Endometrium (tissue), 2 donors: ENCODE data around the gene AMN.

Experiments
- FAIRE-seq: peaks from 2 replicates; lab custom pipeline; 2012; peaks lifted over from hg19 to GRCh38; lab: Jason Lieb, UNC
- donor health status: control.
- donor health status: control.

AMN gene

GRCh38 chr14:102927878-102928411, 5.5 kb downstream of the AMN start:
- no peak for FAIRE-seq

DNA sequence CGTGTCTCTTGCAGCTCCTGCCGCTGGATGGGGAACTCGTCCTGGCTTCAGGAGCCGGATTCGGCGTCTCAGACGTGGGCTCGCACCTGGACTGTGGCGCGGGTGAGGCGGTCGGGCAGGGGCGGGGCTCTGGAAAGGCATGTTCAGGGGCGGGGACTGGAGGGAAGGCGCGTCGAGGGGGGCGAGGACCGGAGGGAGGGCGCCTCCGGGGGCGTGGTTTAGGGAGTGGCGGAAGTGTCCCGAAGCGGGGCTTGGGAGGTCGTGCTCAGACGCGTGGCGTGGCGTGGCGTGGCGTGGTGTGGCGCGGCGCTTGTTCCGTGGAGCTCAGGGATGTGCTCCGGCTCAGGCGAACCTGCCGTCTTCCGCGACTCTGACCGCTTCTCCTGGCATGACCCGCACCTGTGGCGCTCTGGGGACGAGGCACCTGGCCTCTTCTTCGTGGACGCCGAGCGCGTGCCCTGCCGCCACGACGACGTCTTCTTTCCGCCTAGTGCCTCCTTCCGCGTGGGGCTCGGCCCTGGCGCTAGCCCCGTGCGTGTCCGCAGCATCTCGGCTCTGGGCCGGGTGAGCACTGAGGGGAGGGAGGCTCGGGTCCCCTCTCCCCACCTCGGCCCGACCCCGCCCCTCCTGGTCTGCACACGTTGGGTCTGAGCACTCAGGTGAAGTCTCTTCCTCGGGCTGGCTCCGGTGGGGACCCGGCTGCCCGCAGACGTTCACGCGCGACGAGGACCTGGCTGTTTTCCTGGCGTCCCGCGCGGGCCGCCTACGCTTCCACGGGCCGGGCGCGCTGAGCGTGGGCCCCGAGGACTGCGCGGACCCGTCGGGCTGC, 6.2 kb downstream of the AMN start:
- FAIRE-seq, result no peak

DNA sequence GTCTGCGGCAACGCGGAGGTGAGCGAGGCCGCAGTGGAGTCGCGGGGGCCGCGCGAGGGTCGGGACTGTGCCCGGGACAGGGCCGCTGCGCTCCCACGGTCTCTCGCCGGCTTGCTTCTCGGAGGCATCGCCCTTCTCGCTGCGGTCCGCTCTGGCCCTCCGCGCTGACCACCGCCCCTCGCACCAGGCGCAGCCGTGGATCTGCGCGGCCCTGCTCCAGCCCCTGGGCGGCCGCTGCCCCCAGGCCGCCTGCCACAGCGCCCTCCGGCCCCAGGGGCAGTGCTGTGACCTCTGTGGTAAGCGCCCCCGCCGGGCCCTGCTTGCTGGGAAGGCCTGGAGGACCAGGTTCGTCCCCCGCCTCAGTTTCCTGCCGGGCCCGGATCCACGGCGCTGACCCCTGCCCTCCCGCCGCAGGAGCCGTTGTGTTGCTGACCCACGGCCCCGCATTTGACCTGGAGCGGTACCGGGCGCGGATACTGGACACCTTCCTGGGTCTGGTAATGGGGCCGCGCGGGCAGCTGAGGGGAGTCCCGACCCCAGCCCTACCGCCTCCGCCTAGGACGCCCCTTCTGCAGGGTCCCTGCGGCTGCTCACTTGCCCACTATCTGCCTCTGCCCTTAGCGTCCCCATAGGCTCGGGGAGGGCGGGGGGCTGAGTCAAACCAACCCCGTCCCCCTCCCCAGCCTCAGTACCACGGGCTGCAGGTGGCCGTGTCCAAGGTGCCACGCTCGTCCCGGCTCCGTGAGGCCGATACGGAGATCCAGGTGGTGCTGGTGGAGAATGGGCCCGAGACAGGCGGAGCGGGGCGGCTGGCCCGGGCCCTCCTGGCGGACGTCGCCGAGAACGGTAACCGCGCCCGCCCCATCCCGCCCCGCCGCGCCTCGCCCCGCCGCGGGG, 7.0 kb downstream of the AMN start:
- FAIRE-seq, result no peak

DNA sequence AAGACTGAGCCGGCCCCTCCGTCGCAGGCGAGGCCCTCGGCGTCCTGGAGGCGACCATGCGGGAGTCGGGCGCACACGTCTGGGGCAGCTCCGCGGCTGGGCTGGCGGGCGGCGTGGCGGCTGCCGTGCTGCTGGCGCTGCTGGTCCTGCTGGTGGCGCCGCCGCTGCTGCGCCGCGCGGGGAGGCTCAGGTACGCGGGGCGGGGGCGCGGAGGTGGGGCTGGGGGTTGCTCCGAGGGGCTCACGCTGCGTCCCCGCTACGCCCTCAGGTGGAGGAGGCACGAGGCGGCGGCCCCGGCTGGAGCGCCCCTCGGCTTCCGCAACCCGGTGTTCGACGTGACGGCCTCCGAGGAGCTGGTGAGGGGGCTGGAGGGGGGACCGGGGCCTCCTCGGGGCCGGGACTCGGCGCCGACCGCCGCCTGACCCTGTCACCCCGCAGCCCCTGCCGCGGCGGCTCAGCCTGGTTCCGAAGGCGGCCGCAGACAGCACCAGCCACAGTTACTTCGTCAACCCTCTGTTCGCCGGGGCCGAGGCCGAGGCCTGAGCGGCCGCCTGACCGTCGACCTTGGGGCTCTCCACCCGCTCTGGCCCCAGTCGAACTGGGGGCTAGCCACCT, 7.8 kb downstream of the AMN start:
- FAIRE-seq, result no peak

DNA sequence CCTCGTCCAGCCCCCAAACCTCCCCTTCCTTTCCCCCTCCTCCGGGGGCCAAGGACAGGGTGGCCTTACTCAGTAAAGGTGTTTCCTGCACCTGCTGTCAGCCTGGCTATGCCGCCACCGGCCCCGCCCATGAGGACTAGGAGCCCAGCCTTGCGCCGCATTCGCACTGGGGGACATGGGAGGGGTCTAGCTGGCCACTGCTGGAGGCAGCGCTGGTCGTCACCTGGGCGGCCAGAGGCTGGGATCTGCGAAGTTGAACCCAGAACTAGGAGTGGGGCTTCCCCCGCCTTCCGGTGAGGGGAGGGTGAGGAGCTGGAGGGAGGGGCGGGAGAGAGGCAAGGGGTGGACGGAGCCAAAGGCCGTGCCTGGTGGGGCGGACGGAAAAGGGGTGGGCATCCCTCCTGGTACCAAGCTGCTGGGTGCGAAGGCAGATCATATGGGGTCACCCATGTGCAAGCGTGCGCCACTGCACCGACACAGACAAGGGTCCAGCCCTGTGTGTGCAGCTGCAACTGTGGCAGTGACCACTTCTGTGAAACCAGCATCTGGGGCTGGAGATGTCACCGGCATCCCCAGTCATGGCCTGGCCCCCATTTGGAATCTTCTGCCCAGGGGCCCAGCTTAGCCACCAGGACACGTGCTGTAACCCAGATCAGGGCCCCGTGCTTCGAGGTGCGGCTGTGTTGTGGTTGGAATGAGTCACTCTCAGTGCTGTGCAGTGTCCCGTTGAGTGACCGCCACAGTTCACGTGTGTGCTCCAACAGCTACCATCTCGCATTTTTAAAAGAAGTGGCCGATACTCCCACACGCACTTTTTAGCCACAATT, 8.5 kb downstream of the AMN start:
- no peak for FAIRE-seq

DNA sequence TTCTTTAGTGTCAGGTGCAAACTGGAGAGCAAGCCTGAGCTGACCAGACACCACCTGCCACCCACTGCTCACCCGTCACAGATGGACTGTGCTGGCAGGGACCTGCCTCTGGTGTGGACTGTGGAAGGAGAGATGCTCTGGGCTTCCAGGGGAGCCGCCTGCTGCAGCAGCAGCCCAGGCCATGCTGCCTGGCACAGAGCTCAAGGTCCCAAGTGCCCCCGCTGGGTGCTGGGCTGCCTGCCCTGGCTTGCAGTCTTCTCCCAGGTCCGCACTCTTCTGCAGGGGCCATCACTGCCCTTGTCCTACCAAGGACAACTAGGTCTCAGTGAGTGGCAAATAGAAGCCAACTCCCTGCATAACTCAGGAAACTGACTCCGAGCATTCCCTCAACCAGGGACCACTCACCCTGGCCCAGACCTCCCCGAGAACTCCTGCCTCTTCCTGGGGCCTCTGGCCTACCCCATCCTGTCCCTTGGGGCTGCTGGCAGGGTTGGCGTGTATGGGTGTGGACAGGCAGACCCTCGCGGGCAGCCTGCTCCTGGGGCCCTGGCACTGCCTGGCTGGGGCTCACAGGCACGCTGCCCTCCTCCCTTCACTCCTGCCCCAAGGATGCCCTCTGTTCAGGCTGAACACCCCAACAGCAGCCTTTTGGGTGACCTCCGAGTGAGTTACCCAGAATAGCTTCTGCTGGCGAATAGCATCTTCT, 9.3 kb downstream of the AMN start:
- FAIRE-seq, result no peak

- no peak for FAIRE-seq
Observed at GRCh38 chr14:102932484-102933248, 10.2 kb downstream of the AMN start.

DNA sequence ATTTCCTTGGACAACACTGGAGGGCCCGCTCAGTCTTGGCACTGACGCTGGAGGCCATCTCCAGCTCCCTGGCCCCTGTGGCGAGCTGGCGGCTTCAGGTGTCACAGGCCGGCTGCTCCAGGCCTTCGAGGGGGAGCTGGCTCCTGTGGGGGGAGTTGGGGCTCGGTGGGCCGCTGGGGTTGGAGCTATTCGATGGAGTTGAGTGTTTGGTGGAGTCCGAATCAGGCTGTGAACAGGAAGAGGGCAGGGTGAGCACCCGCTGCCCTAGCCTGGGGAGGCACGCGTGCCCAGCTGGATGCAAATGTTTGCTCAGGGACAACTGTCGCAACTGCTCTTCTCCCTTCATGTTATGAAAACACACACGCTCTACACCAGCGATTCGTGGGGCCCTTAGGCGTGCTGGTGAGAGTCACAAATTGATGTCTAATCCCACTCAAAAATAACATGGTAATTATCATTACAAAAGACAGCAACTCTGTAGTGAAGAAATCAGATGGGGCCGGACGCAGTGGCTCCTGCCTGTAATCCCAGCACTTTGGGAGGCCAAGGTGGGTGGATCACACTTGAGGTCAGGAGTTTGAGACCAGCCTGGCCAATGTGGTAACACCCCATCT, 11.3 kb downstream of the AMN start:
- no peak for FAIRE-seq

GRCh38 chr14:102935756-102936155, 13.3 kb downstream of the AMN start:
- no peak for FAIRE-seq

- FAIRE-seq, result no peak
Observed at GRCh38 chr14:102937331-102938175, 15.1 kb downstream of the AMN start.

- no peak for FAIRE-seq
Observed at GRCh38 chr14:102938191-102938590, 15.7 kb downstream of the AMN start.

GRCh38 chr14:102939329-102939728, 16.9 kb downstream of the AMN start:
- no peak for FAIRE-seq

DNA sequence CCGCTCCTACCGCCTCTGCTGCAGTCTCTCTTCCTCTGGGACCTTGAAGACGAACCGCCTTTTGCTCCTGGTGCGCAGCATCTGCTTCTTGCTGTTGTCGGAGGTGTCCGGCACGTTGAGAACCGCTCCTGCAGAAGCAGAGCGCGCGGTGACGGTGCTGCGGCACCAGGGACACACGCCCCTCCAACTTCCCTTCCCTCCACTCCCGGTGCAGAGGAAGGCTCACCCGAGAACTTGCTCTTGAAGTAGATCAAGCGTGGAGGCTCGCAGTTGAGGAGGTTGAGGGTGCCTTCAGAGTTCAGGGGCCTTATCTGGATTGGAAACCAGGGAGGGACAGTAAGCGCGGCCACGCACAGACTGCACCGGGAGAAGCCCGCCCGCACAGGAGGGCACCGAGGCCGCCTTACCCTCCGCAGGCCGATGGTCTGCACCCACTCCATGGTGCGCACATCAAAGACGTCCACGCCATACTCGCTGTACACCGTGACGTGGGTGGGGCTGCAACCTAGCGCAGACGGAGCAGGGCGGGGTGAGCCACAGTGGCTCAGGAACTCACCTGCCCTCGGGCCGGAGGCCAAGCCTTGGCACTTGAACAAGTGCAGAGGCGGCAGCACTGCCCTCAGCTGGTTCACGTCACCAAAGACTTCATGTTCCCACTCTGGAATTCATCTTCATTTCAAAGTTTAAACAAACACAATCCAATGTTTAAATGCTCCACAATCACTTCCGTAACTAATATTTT, 17.5 kb downstream of the AMN start:
- FAIRE-seq, result no peak

DNA sequence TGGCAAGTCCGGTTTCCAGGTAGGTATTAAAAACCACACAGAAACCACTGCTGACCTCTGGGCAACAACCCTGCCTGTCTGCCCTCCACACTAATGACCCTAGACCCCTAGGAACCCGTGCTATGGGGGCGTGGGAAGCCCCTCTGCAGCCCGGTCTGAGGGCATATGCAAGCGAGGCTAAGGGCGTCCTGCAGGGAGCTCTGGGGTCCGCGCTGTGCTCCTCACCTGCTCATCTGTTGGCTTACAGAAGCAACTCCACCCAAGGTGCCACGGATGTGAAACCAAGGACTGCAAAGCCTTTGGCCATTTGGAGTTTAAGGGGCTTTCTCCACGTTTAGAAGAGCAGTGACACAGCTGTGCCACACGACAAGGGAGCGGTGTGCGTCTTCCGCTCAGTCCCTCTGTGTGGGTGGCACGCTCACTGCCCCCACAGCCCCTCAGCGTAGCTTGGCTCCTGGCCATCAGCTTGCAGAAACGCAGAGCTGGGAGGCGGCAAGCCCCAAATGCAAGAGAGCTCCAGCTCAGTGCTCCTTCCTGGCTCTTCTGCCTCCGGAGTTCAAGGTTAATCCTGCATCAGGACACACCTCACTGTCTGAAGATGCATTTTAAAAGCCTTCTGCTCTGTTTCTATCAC, 18.4 kb downstream of the AMN start:
- FAIRE-seq, result no peak

DNA sequence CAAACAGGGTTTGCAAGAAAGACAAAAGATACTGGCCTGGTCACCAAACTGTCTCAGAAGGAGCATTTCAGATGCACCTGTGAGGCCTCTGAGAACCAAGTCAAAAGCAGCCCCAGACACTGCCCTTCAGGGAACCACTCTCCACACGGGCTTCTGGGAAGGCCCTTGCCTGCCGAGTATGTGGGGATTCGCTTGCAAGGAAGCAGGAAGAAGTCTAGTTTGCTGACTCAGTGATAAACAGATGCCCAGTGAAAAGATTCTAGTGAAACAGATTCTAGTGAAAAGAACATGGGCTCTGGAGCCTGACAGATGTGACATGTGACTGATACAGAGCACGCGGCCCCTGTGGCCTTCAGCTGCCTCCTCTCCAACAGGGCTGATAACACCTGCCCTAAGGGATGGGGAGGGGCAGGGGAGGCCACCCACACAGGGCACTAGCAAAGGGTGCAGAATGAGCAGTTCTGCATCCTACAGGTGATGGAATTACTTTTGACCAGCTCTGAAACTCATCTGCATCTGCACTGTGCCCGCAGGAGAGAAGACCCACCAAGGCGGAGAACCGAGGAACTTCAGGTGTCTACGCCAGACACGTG, 19.1 kb downstream of the AMN start:
- FAIRE-seq, result no peak

- FAIRE-seq, result no peak
Observed at GRCh38 chr14:102942069-102942468, 19.6 kb downstream of the AMN start.

DNA sequence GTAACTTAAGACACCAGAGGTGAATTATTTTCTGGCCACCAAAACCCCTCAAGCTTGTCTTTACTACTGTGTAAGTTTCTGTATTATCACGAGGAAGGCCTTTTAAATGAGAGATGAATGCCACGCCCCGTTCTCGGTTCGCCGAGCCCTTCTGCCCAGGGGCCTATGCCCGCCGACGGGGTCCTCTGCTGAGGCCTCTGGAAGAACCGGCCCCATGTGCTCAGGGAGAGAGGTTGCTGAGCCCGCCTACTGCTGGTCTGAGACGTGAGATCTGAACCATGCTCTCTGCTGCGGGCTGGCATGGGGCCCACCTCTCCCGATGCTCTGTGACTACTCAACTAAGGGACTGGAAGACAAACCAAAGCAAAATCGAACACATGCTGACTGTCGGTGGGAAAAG, 21.0 kb downstream of the AMN start:
- FAIRE-seq, result no peak
